Hair follicle dermal papilla cell (primary cell): ENCODE data around the gene HMGCS1. TPM values are rescaled to one million over a fixed set of nuclear protein-coding genes. Genes with fewer than 3 reads are reported as not detected.

Experiments used
- total RNA-seq: library from RNA; depleted of rRNA; stranded (reverse); fragments of >200 nt; gene quantifications from 2 replicates; pipeline ENCODE4 v1.2.3, GENCODE V29; 2012

Gene HMGCS1
- 125 and 129 TPM in 2 replicates for total RNA-seq

GRCh38 chr5:43313035-43313853 is at the start of gene HMGCS1:
HMGCS1 (minus strand) TSS chr5:43313412; CDS start chr5:43298965, 14,447 bp downstream.

Other genes starting within 250 kb of the HMGCS1 start
- 33.8 and 37.6 TPM in 2 replicates for gene ZNF131, start 192.5 kb downstream of the HMGCS1 start, total RNA-seq
- gene NIM1K, start 121.2 kb downstream of the HMGCS1 start, total RNA-seq: 0.85 and 3.7 TPM in 2 replicates
- 6.0 and 6.7 TPM in 2 replicates for gene CCL28, start 99.0 kb upstream of the HMGCS1 start, total RNA-seq
- 17.5 and 19.0 TPM in 2 replicates for gene TMEM267, start 170.5 kb upstream of the HMGCS1 start, total RNA-seq
- 1.2 and 1.8 TPM in 2 replicates for gene C5orf34, start 201.7 kb upstream of the HMGCS1 start, total RNA-seq
- gene PAIP1, start 243.7 kb upstream of the HMGCS1 start, total RNA-seq: 86.0 and 94.8 TPM in 2 replicates